H9 (cell line): ENCODE data around the gene RHOC. TPM values are rescaled to one million over a fixed set of nuclear protein-coding genes. Genes with fewer than 3 reads are reported as not detected.
A peak's percentile ranks its signal among the peaks of the same experiment; 100 is the strongest.

Experiments
- DNase-seq: peaks from one replicate; pipeline ENCODE4 v3.0.0-alpha.2; 2017
- H2AFZ ChIP-seq: one replicate; pipeline ENCODE4 v1.6.1; 2013; ENCODE audit warnings: mild to moderate bottlenecking, low read length, control low read depth, moderate library complexity
- H2AK5ac ChIP-seq: 2 replicates; pipeline ENCODE4 v1.6.1; 2013; ENCODE audit warnings: low read length, control low read depth, mixed read lengths; ENCODE audit not compliant: insufficient read length
- H2BK120ac ChIP-seq: one replicate; pipeline ENCODE4 v1.6.1; 2013; ENCODE audit warnings: low read depth, mild to moderate bottlenecking, low read length, control low read depth, inconsistent platforms; ENCODE audit not compliant: poor library complexity, severe bottlenecking
- H2BK12ac ChIP-seq: 2 replicates; pipeline ENCODE4 v1.6.1; 2013; ENCODE audit warnings: low read length, control low read depth, mixed read lengths, low read depth; ENCODE audit not compliant: insufficient read length
- H2BK15ac ChIP-seq: 2 replicates; pipeline ENCODE4 v1.6.1; 2013; ENCODE audit warnings: low read depth, low read length, control low read depth
- H2BK20ac ChIP-seq: one replicate; pipeline ENCODE4 v1.6.1; 2013; ENCODE audit warnings: low read depth, mild to moderate bottlenecking, low read length, control low read depth, inconsistent platforms; ENCODE audit not compliant: poor library complexity, severe bottlenecking
- H2BK5ac ChIP-seq: 2 replicates; pipeline ENCODE4 v1.6.1; 2013; ENCODE audit warnings: low read length, control low read depth, mixed read lengths; ENCODE audit not compliant: insufficient read length
- H3K14ac ChIP-seq: 2 replicates; pipeline ENCODE4 v1.6.1; 2013; ENCODE audit warnings: low read length, control low read depth; ENCODE audit not compliant: insufficient read depth
- H3K18ac ChIP-seq: 2 replicates; pipeline ENCODE4 v1.6.1; 2013; ENCODE audit warnings: low read depth, mild to moderate bottlenecking, mixed read lengths, low read length, control low read depth; ENCODE audit not compliant: insufficient read length
- H3K23ac ChIP-seq: 2 replicates; pipeline ENCODE4 v1.6.1; 2013; ENCODE audit warnings: low read length, control low read depth, mixed read lengths, low read depth; ENCODE audit not compliant: insufficient read length
- H3K23me2 ChIP-seq: 2 replicates; pipeline ENCODE4 v1.6.1; 2013; ENCODE audit warnings: low read depth, mild to moderate bottlenecking, mixed read lengths, low read length, control low read depth; ENCODE audit not compliant: insufficient read length, poor library complexity, severe bottlenecking
- H3K27ac ChIP-seq: 2 replicates; pipeline ENCODE4 v1.5.1; 2013; ENCODE audit warnings: low read length, control low read depth, mixed read lengths, low read depth; ENCODE audit not compliant: insufficient read length
- H3K27me3 ChIP-seq: 2 replicates; pipeline ENCODE4 v1.6.1; 2013; ENCODE audit warnings: low read length, control low read depth, inconsistent platforms; ENCODE audit not compliant: insufficient read depth
- H3K4ac ChIP-seq: 2 replicates; pipeline ENCODE4 v1.6.1; 2013; ENCODE audit warnings: low read depth, mild to moderate bottlenecking, control low read depth, inconsistent platforms, low read length, moderate library complexity
- H3K4me1 ChIP-seq: 2 replicates; pipeline ENCODE4 v1.6.1; 2013; ENCODE audit warnings: low read length, control low read depth, inconsistent platforms; ENCODE audit not compliant: insufficient read depth
- H3K4me2 ChIP-seq: 2 replicates; pipeline ENCODE4 v1.6.1; 2013; ENCODE audit warnings: low read length, control low read depth, mixed read lengths; ENCODE audit not compliant: insufficient read length, insufficient read depth
- H3K56ac ChIP-seq: 2 replicates; pipeline ENCODE4 v1.6.1; 2013; ENCODE audit warnings: low read depth, mild to moderate bottlenecking, mixed read lengths, low read length, control low read depth; ENCODE audit not compliant: insufficient read length
- H3K79me1 ChIP-seq: 2 replicates; pipeline ENCODE4 v1.6.1; 2013; ENCODE audit warnings: low read depth, mild to moderate bottlenecking, moderate library complexity, low read length, control low read depth, inconsistent platforms; ENCODE audit not compliant: insufficient read depth, poor library complexity, severe bottlenecking
- H3K79me2 ChIP-seq: 2 replicates; pipeline ENCODE4 v1.6.1; 2013; ENCODE audit warnings: low read length, control low read depth, inconsistent platforms; ENCODE audit not compliant: insufficient read depth
- H3K9ac ChIP-seq: 2 replicates; pipeline ENCODE4 v1.6.1; 2013; ENCODE audit warnings: low read length, control low read depth, mixed read lengths; ENCODE audit not compliant: insufficient read length; ENCODE audit errors: extremely low read depth
- H3K9me3 ChIP-seq: one replicate; pipeline ENCODE4 v1.6.1; 2013; ENCODE audit warnings: low read depth, low read length, inconsistent platforms; ENCODE audit not compliant: control insufficient read depth
- H3T11ph ChIP-seq: one replicate; pipeline ENCODE4 v1.6.1; 2013; ENCODE audit warnings: mild to moderate bottlenecking, low read length, control low read depth, inconsistent platforms
- H4K20me1 ChIP-seq: one replicate; pipeline ENCODE4 v1.6.1; 2013; ENCODE audit not compliant: control insufficient read depth, insufficient read length, insufficient read depth
- H4K5ac ChIP-seq: 2 replicates; pipeline ENCODE4 v1.6.1; 2013; ENCODE audit warnings: low read depth, mild to moderate bottlenecking, mixed read lengths, low read length, control low read depth; ENCODE audit not compliant: insufficient read length
- H4K8ac ChIP-seq: replicated peaks from 2 replicates; pipeline ENCODE4 v1.6.1; 2013; ENCODE audit warnings: low read length, control low read depth, mixed read lengths, low read depth; ENCODE audit not compliant: insufficient read length
- H4K91ac ChIP-seq: 2 replicates; pipeline ENCODE4 v1.6.1; 2013; ENCODE audit warnings: low read depth, mild to moderate bottlenecking, moderate library complexity, mixed read lengths, low read length, control low read depth; ENCODE audit not compliant: insufficient read length
- H3K27ac Mint-ChIP-seq, 3 experiments: 2 replicates in 2 of 3; 3 replicates in 1 of 3; pipeline ENCODE4 v1.8.0; 2020 to 2021; ENCODE audit warnings: mixed read lengths in 3 of 3, mild to moderate bottlenecking in 1 of 3, moderate library complexity in 1 of 3
- H3K27me3 Mint-ChIP-seq: 2 replicates; pipeline ENCODE4 v1.8.0; 2021; ENCODE audit warnings: low read depth, mild to moderate bottlenecking, moderate library complexity, mixed read lengths
- H3K36me3 Mint-ChIP-seq, 3 experiments: 2 replicates in 2 of 3; 3 replicates in 1 of 3; pipeline ENCODE4 v1.8.0; 2020 to 2021; ENCODE audit warnings: low read depth in 3 of 3, mixed read lengths in 3 of 3; ENCODE audit not compliant: insufficient read depth in 1 of 3
- H3K4me1 Mint-ChIP-seq, 2 experiments: 2 replicates each; pipeline ENCODE4 v1.8.0; 2020; ENCODE audit warnings: mixed read lengths in 2 of 2
- H3K4me3 Mint-ChIP-seq, 2 experiments: 2 replicates in 1 of 2; 3 replicates in 1 of 2; pipeline ENCODE4 v1.8.0; 2020 to 2021; ENCODE audit warnings: mild to moderate bottlenecking in 2 of 2, mixed read lengths in 2 of 2, moderate library complexity in 1 of 2
- H3K9me3 Mint-ChIP-seq, 2 experiments: 2 replicates in 1 of 2; 3 replicates in 1 of 2; pipeline ENCODE4 v1.8.0; 2020; ENCODE audit warnings: mild to moderate bottlenecking in 2 of 2, mixed read lengths in 2 of 2, moderate library complexity in 1 of 2
- whole genome bisulfite sequencing: extraction: QIAGEN DNeasy Blood & Tissue Kit; methylation state at CpG from one replicate; pipeline ENCODE4 v1.1.7; 2013; ENCODE audit warnings: missing lambda C conversion rate, low lambda C conversion rate, mixed read lengths; ENCODE audit not compliant: insufficient read length; ENCODE audit errors: extremely low coverage; 5-methylcytosine and 5-hydroxymethylcytosine counted together
- total RNA-seq: library from RNA; stranded (reverse); gene quantifications from 2 replicates; pipeline ENCODE4 v1.2.1, GENCODE V29; 2021
- TF ChIP-seq, protein P1 (sequence below): fragments of 200-600 bp; sonication (generic); conservative IDR thresholded peaks from 3 replicates; pipeline ENCODE4 v1.8.0; 2021; ENCODE audit warnings: antibody characterized with exemption, mild to moderate bottlenecking

Gene RHOC
- total RNA-seq, 1 experiment from 2014 or later, result 68.9 TPM

DNA sequence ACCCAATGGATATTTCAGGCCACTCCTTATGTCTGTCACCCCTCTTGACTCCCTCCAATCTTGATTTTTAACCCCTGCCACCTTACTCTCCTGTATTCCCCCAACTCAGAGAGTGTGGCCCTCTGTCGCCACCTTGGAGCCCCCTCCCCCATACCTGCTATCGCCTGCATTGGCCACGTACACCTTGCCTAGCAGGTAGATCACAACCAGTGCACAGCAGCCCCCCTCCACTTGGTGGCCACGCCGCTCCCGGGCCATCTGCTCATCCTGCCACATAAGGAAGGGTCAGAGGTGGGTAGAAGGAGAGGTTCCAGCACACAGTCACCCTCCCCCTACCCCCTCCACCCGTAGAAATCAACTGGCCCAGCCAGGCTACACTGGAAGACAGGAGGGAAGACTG, 5.3 kb upstream of the RHOC start:
- WGBS, result no CpG with 5 or more reads among the region's 7 CpGs
- no peaks in the 10 kb centered on the region for H3K79me1 ChIP-seq
- no peak overlapping the region for H2BK20ac ChIP-seq
- H3K27ac ChIP-seq, result no peak overlapping the region
- no peak overlapping the region for H3K56ac ChIP-seq
- no peak overlapping the region for H2AK5ac ChIP-seq
- no peak overlapping the region for H3K9ac ChIP-seq
- H3K9me3 ChIP-seq, result no peaks in the 10 kb centered on the region
- no peak overlapping the region for H2BK5ac ChIP-seq
- peaks cover 7% of the 10 kb centered on the region for H3K4me1 ChIP-seq
- H2BK15ac ChIP-seq, result no peak overlapping the region
- Mint-ChIP-seq H3K4me3 (no peak overlapping the region; a peak in 1 of 5 replicates), H3K27me3 (peaks cover 61% of the 10 kb centered on the region), H3K27ac (0 out of 7 replicates have a peak overlapping the region, but pooled peaks of 1 of the 3 experiments have one; percentile 45), H3K4me1 (peaks cover 55 to 56% of the 10 kb centered on the region in 2 experiments), H3K9me3 (peaks cover 0 to 3% of the 10 kb centered on the region in 2 experiments; a peak in 1 of 5 replicates), H3K36me3 (peaks cover 13 to 24% (median 17%) of the 10 kb centered on the region in 3 experiments)
- H2BK12ac ChIP-seq, result no peak overlapping the region
- no peak overlapping the region for H3K14ac ChIP-seq
- no peak overlapping the region for H2BK120ac ChIP-seq
- H4K8ac ChIP-seq, result no peak overlapping the region
- no peak overlapping the region for H3K18ac ChIP-seq
- no peaks in the 10 kb centered on the region for H3K27me3 ChIP-seq
- H3T11ph ChIP-seq, result no peak overlapping the region
- no peaks in the 10 kb centered on the region; the same call in 1 of the 2 replicates for H3K79me2 ChIP-seq
- H3K4ac ChIP-seq, result no peak overlapping the region
- H4K5ac ChIP-seq, result no peak overlapping the region
- no peak overlapping the region for H2AFZ ChIP-seq
- no peaks in the 10 kb centered on the region for H4K20me1 ChIP-seq
- no peak for DNase-seq
- H3K4me2 ChIP-seq, result no peak overlapping the region
- TF ChIP-seq, protein P1, sequence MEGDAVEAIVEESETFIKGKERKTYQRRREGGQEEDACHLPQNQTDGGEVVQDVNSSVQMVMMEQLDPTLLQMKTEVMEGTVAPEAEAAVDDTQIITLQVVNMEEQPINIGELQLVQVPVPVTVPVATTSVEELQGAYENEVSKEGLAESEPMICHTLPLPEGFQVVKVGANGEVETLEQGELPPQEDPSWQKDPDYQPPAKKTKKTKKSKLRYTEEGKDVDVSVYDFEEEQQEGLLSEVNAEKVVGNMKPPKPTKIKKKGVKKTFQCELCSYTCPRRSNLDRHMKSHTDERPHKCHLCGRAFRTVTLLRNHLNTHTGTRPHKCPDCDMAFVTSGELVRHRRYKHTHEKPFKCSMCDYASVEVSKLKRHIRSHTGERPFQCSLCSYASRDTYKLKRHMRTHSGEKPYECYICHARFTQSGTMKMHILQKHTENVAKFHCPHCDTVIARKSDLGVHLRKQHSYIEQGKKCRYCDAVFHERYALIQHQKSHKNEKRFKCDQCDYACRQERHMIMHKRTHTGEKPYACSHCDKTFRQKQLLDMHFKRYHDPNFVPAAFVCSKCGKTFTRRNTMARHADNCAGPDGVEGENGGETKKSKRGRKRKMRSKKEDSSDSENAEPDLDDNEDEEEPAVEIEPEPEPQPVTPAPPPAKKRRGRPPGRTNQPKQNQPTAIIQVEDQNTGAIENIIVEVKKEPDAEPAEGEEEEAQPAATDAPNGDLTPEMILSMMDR, result no peak
- H3K23me2 ChIP-seq, result peaks cover 23% of the 10 kb centered on the region
- H4K91ac ChIP-seq, result no peak overlapping the region
- H3K23ac ChIP-seq, result no peak overlapping the region
